Gastroesophageal sphincter (tissue), 4 donors: Measurements from ENCODE around the gene CDC45. TPM values are rescaled to one million over a fixed set of nuclear protein-coding genes. Genes with fewer than 3 reads are reported as not detected.

ENCODE experiments used
- ATAC-seq: fragments of 150-250 bp; one replicate; pipeline ENCODE4 v1.9.1; 2016; ENCODE audit warnings: mild to moderate bottlenecking, moderate library complexity
- H3K27ac ChIP-seq, 4 donors: fragments of 200-600 bp; sonication (generic) in 3 of 4; 1 replicate in 3 of 4; 2 replicates in 1 of 4; pipeline ENCODE4 v1.5.1; 2016 to 2019
- H3K27me3 ChIP-seq: fragments of 200-600 bp; sonication (generic); one replicate; pipeline ENCODE4 v1.5.1; 2019
- H3K36me3 ChIP-seq, 2 donors: fragments of 200-600 bp; sonication (generic); one replicate each; pipeline ENCODE4 v1.5.1; 2019; ENCODE audit warnings: control low read depth in 1 of 2
- H3K4me1 ChIP-seq, 3 donors: fragments of 200-600 bp; sonication (generic); 1 replicate in 2 of 3; 2 replicates in 1 of 3; pipeline ENCODE4 v1.5.1; 2016 to 2019; ENCODE audit warnings: control low read depth in 2 of 3
- H3K4me3 ChIP-seq, 2 donors: fragments of 200-600 bp; sonication (generic); one replicate each; pipeline ENCODE4 v1.5.1; 2019; ENCODE audit warnings: mild to moderate bottlenecking in 1 of 2, moderate library complexity in 1 of 2
- H3K9me3 ChIP-seq, 3 donors: fragments of 200-600 bp; sonication (generic); one replicate each; pipeline ENCODE4 v1.5.1; 2017 to 2019; ENCODE audit warnings: control low read depth in 2 of 3
- EP300 ChIP-seq: sonication (generic); formaldehyde crosslinking; IDR thresholded peaks from one replicate; pipeline ENCODE4 v1.6.1; 2017; ENCODE audit warnings: antibody characterized with exemption, mild to moderate bottlenecking
- POLR2A ChIP-seq, 2 donors: fragments of 450-650 bp; IDR thresholded peaks; one replicate each; pipeline ENCODE4 v1.6.1; 2017; ENCODE audit warnings: antibody characterized with exemption in 2 of 2, mild to moderate bottlenecking in 2 of 2, moderate library complexity in 1 of 2
- POLR2AphosphoS5 ChIP-seq: sonication (generic); formaldehyde crosslinking; IDR thresholded peaks from one replicate; pipeline ENCODE4 v1.6.1; 2017; ENCODE audit warnings: antibody characterized with exemption
- WGBS, 2 donors: methylation state at CpG; one replicate each; pipeline ENCODE4 v1.1.5; 2018; ENCODE audit warnings: low coverage in 1 of 2; 5-methylcytosine and 5-hydroxymethylcytosine counted together
- total RNA-seq, 4 donors: library from RNA; depleted of rRNA; stranded (reverse); fragments of >200 nt; gene quantifications; one replicate each; pipeline ENCODE4 v1.1.0, GENCODE V29; 2016
- TF ChIP-seq, protein P1 (sequence below), 4 experiments: fragments of 200-600 bp in 2 of 4; fragments of 450-650 bp in 2 of 4; sonication (generic) in 1 of 4; IDR thresholded peaks; one replicate each; pipeline ENCODE4 v1.5.1; 2017 to 2019; ENCODE audit warnings: antibody characterized with exemption in 4 of 4, mild to moderate bottlenecking in 2 of 4, moderate library complexity in 2 of 4

The CDC45 gene
- total RNA-seq, 4 donors from 2014 or later = 2.1 TPM; not detected in 3

DNA sequence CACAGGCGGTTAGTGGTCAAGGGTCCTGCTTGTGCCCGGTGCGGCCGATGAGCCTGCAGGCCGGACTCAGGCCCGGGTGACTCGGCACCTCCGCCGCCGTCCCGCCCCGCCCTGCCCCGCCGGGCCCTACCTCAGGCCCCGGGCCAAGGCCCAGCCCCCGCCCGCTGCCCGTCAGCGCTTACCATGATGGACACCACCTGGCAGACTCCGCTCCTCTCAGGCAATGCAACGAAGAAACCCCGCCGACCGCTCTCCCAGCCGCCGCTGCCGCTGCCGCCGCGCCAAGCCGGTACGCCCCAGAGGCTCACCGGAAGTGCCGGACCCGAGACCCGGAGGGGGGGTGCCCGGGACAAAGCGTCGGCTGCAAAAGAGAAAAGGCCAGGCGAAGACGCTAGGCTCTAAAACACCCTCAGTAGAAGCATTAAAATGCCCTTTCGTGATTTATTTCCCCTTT, 792 bp upstream of the CDC45 start, which contains the start of gene UFD1:
Gene UFD1 (minus strand): TSS at position 293 of the 454 bp plus-strand sequence. CDS start 108 bp downstream, at position 185.
- H3K4me1 ChIP-seq = peaks cover 0 to 39% (median 20%) of the 10 kb centered on the region in 3 donors
- peak within 1 kb of the TSS; percentile 88 to 97 (median 91) for H3K27ac ChIP-seq
- no peaks in the 10 kb centered on the region for H3K9me3 ChIP-seq
- H3K27me3 ChIP-seq = no peaks in the 10 kb centered on the region
- peaks cover 0 to 13% of the 10 kb centered on the region in 2 donors for H3K36me3 ChIP-seq
- peak; percentile 75 for TF ChIP-seq POLR2AphosphoS5
- TF ChIP-seq EP300 = no peak
- TF ChIP-seq POLR2A (IDR thresholded peaks at IDR 0.05) = peak; percentile 21 to 47
- peak; percentile 82 for ATAC-seq
- peak within 1 kb of the TSS; percentile 80 to 92 for H3K4me3 ChIP-seq
- 0% methylated on average over 2 to 4 of the region's 42 CpGs for WGBS, 2 donors

DNA sequence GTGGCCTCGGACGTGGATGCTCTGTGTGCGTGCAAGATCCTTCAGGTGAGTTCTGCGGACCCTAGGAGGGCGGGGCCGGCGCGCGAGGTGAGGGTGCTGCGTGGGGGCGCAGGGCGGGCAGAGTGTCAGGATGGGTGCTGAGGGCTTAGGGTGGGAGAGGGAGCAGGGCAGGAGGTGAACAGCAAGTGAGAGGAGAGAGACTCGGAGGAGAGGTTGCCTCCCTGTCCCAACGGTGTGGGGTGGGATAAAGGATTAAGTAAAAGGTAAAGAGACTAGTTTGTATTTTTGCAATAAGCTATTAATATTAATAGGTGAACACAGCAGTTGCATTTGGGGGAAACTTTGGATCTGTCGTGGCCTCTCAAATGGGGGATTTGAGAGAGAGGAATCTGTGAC, 451 bp downstream of the CDC45 start:
- Histone ChIP-seq H3K9me3 (no peaks in the 10 kb centered on the region), H3K4me1 (peaks cover 0 to 37% (median 20%) of the 10 kb centered on the region in 3 donors), H3K27ac (peak overlapping the region in 1 of 4 donors; percentile 33), H3K27me3 (no peaks in the 10 kb centered on the region), H3K36me3 (peaks cover 0 to under 1% of the 10 kb centered on the region in 2 donors), H3K4me3 (peak overlapping the region in 1 of 2 donors; percentile 80)
- WGBS, 2 donors = 1 to 23% methylated on average over 2 to 11 of the region's 15 CpGs
- TF ChIP-seq POLR2A (IDR thresholded peaks at IDR 0.05) (no peak), POLR2AphosphoS5 (no peak), EP300 (no peak)
- TF ChIP-seq, protein P1, sequence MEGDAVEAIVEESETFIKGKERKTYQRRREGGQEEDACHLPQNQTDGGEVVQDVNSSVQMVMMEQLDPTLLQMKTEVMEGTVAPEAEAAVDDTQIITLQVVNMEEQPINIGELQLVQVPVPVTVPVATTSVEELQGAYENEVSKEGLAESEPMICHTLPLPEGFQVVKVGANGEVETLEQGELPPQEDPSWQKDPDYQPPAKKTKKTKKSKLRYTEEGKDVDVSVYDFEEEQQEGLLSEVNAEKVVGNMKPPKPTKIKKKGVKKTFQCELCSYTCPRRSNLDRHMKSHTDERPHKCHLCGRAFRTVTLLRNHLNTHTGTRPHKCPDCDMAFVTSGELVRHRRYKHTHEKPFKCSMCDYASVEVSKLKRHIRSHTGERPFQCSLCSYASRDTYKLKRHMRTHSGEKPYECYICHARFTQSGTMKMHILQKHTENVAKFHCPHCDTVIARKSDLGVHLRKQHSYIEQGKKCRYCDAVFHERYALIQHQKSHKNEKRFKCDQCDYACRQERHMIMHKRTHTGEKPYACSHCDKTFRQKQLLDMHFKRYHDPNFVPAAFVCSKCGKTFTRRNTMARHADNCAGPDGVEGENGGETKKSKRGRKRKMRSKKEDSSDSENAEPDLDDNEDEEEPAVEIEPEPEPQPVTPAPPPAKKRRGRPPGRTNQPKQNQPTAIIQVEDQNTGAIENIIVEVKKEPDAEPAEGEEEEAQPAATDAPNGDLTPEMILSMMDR (IDR thresholded peaks at IDR 0.05) = no peak
- no peak for ATAC-seq

DNA sequence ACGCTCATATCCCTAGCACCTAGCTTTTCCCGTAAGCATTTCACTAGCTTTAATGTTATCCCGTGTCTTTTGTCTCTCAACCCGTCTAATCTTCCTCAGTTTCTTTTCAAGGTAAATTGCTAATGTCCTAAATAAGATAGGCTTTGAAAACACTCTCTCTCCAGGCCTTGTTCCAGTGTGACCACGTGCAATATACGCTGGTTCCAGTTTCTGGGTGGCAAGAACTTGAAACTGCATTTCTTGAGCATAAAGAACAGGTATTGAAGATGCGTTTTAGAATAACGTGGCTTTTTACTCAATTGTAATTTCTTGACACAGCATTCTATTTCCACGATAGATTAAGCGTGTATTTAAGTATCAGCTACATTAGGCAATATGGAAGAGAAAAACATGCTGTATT, 1.1 kb downstream of the CDC45 start:
- H3K27me3 ChIP-seq = no peaks in the 10 kb centered on the region
- peaks cover 0 to 31% (median 20%) of the 10 kb centered on the region in 3 donors for H3K4me1 ChIP-seq
- H3K4me3 ChIP-seq = no peak overlapping the region
- no peak for ATAC-seq
- no peaks in the 10 kb centered on the region for H3K36me3 ChIP-seq
- WGBS, 2 donors = 53 to 67% methylated on average over 9 to 10 of the region's 10 CpGs
- H3K9me3 ChIP-seq = no peaks in the 10 kb centered on the region
- no peak overlapping the region for H3K27ac ChIP-seq
- no peak for TF ChIP-seq POLR2A (IDR thresholded peaks at IDR 0.05)

DNA sequence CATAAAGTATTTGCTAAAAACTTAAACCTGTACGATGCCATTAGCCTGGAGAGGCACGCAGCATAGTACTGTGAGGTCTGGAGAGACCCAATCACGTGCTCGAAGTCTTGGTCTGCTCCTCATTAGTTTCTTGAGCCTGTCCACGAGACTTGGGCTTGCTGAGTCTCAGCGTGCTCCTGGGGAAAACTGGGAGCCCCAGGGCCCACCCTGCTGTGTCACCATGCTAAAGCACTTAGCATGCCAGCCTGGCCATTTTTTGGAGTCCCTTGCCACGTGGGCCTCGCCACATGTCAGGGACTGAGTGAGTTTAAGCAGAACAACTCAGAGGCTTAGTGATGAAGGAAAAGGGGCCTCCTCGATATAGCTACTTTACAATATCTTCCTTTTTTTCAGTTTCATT, 2.6 kb downstream of the CDC45 start:
- Histone ChIP-seq H3K4me3 (no peak overlapping the region), H3K36me3 (no peaks in the 10 kb centered on the region), H3K27me3 (no peaks in the 10 kb centered on the region), H3K27ac (no peak overlapping the region), H3K4me1 (peaks cover 0 to 16% (median 14%) of the 10 kb centered on the region in 3 donors), H3K9me3 (no peaks in the 10 kb centered on the region)
- WGBS, 2 donors = 75 to 95% methylated on average over 7 to 9 of the region's 9 CpGs
- ATAC-seq = no peak
- TF ChIP-seq POLR2AphosphoS5 (no peak), EP300 (no peak), POLR2A (IDR thresholded peaks at IDR 0.05) (no peak)
- TF ChIP-seq, protein P1 (IDR thresholded peaks at IDR 0.05) = no peak

DNA sequence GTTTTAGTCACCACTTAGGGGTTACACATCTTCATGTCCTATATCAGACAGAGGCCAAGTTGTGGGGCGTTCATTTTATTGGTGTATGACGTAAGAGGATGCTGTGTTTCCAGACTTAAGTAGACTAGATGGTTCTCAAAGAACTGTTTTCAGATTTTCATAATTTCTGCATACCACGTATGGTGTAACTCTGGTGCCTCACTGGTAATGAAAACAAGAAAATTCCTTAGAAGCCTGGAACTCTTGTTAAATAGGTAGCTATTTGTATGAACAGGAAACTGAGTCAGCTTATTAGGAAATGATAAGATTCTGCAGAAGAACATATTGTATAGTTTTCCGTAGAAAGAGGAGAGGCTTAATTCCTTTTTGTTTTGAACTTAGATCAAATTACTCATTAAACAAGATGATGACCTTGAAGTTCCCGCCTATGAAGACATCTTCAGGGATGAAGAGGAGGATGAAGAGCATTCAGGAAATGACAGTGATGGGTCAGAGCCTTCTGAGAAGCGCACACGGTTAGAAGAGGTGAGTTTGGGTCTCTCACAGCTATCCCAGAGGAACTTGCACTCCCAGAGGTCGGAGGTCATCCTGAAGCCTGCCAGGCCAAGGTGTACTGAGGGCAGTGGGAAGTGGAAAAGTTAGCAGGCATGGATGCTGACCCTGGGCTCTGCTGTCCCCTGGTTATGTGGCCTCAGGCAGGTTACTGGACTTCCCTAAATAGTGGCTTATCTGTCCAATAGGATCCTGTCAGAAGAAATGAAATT, 3.9 kb downstream of the CDC45 start:
- no peak overlapping the region for H3K4me3 ChIP-seq
- peaks cover 0 to 7% (median 5%) of the 10 kb centered on the region in 3 donors for H3K4me1 ChIP-seq
- H3K27me3 ChIP-seq = no peaks in the 10 kb centered on the region
- H3K9me3 ChIP-seq = no peaks in the 10 kb centered on the region
- whole genome bisulfite sequencing, 2 donors = 75 to 83% methylated on average over 5 to 8 of the region's 8 CpGs
- TF ChIP-seq, protein P1 (IDR thresholded peaks at IDR 0.05) = no peak
- TF ChIP-seq EP300 (no peak), POLR2A (IDR thresholded peaks at IDR 0.05) (no peak)
- ATAC-seq = no peak
- no peak overlapping the region for H3K27ac ChIP-seq
- H3K36me3 ChIP-seq = no peaks in the 10 kb centered on the region

DNA sequence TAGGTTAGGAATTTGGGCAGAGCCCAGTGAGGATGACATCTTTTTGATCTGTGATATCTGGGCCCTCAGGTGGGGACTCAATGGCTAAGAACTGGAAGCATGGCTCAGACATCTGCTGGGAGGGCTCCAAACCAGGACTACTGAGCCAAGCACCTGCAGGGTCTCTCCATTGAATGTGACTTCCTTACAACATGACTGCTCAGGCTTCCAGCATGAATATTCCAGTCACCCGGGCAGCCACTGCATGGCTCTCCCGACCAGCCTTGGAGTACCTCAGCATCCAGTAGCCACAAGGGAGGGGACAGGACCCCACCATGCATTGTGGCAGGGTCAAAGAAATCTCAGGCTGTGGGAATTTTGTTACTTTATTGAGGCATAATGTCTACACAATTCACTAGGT, 8.6 kb downstream of the CDC45 start:
- peaks cover 0 to 9% (median 0%) of the 10 kb centered on the region in 3 donors for H3K4me1 ChIP-seq
- TF ChIP-seq POLR2AphosphoS5 (no peak), POLR2A (IDR thresholded peaks at IDR 0.05) (no peak), EP300 (no peak)
- TF ChIP-seq, protein P1 (IDR thresholded peaks at IDR 0.05) = no peak
- H3K9me3 ChIP-seq = no peaks in the 10 kb centered on the region
- no peak overlapping the region for H3K4me3 ChIP-seq
- no peaks in the 10 kb centered on the region for H3K27me3 ChIP-seq
- H3K27ac ChIP-seq = no peak overlapping the region
- H3K36me3 ChIP-seq = no peaks in the 10 kb centered on the region
- no peak for ATAC-seq
- WGBS, 2 donors = no CpG with 5 or more reads among the region's 2 CpGs
